SK-N-MC (cell line): ENCODE data around the gene CAPN5.

Experiments
- EZH2 ChIP-seq: fragments of 200-600 bp; sonication (generic); IDR thresholded peaks from one replicate; pipeline ENCODE4 v1.6.1; 2017; ENCODE audit warnings: antibody characterized with exemption
- FOXP2 ChIP-seq: optimal IDR thresholded peaks from 2 replicates; pipeline ENCODE3; 2011; ENCODE audit warnings: mild to moderate bottlenecking, moderate library complexity; ENCODE audit not compliant: insufficient read depth; ENCODE audit errors: extremely low read length, control extremely low read depth
- POLR2AphosphoS5 ChIP-seq: IDR thresholded peaks from 2 replicates; pipeline ENCODE4 v1.6.1; 2012; ENCODE audit warnings: mild to moderate bottlenecking, low read depth, low read length, borderline replicate concordance

DNA sequence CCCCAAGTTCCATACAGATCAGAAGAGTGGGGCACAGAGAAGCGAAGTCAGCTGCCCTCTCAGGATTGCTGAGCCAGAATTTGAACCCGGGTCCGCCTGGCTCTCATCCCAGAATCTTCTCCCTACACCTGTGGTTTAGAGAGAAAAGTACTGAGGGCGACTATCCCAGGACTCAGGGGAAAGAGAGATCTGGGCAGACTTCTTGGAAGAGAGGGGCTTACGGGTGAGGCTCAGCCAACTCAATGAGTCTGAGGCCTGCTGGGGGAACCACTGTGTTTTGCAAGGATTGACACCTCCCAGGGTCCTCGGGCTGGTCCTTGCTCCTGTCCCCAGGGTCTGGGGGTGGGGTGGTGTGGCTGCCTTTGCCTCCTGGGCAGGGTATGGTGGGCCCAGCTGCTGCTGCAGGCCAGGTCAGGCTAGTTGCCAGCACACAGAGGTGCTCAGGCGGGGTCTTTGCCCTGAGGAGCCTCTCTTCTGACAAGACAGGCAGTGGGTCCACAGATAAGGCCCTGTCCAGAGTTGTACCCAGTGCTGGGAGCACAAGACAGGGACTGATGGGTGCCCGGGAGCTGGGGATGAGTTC lies 1.2 kb downstream of the CAPN5 start:
- TF ChIP-seq EZH2, result no peak
- TF ChIP-seq POLR2AphosphoS5, result no peak
- no peak for TF ChIP-seq FOXP2
